Left lobe of liver (tissue), 2 donors: ENCODE measurements around the gene TMPRSS7. TPM values are rescaled to one million over a fixed set of nuclear protein-coding genes. Genes with fewer than 3 reads are reported as not detected.
A peak's percentile ranks its signal among the peaks of the same experiment; 100 is the strongest.

Source experiments
- ATAC-seq: fragments of 200-7000 bp; cut with Tn5 transposase; one replicate; pipeline ENCODE4 v1.9.1; 2020; ENCODE audit warnings: mild to moderate bottlenecking, moderate library complexity
- DNase-seq: peaks from one replicate; pipeline ENCODE4 v3.0.0-alpha.2; 2020; ENCODE audit warnings: low spot score
- total RNA-seq: library from RNA; stranded (reverse); gene quantifications from one replicate; pipeline ENCODE4 v1.2.1, GENCODE V29; 2021
- donor health status: DM: no; HTN: no; CAD: no; lungs with moderate emphysema.
- donor health status: DM: no; HTN: yes; CAD: no.

Gene TMPRSS7, protein sequence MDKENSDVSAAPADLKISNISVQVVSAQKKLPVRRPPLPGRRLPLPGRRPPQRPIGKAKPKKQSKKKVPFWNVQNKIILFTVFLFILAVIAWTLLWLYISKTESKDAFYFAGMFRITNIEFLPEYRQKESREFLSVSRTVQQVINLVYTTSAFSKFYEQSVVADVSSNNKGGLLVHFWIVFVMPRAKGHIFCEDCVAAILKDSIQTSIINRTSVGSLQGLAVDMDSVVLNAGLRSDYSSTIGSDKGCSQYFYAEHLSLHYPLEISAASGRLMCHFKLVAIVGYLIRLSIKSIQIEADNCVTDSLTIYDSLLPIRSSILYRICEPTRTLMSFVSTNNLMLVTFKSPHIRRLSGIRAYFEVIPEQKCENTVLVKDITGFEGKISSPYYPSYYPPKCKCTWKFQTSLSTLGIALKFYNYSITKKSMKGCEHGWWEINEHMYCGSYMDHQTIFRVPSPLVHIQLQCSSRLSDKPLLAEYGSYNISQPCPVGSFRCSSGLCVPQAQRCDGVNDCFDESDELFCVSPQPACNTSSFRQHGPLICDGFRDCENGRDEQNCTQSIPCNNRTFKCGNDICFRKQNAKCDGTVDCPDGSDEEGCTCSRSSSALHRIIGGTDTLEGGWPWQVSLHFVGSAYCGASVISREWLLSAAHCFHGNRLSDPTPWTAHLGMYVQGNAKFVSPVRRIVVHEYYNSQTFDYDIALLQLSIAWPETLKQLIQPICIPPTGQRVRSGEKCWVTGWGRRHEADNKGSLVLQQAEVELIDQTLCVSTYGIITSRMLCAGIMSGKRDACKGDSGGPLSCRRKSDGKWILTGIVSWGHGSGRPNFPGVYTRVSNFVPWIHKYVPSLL
- total RNA-seq: not detected

DNA sequence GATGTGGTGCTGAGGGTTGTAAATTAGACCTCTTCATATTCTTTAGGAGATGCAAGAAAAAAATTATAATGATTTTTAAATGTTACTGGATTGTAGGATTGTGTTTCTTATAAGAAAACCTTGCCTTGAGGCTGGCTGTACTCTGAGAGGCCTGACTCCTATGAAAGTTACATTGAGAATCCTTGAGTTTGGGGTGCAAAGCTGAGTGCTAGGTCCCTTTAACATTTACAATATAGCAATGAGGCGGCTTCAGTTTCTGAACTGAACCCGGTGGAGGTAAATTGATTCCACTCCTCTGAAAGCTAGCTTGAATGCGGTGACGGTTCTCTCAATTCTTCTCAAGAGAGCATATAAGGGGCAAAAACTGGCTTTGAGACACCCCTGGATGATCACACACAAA, at the start of gene TMPRSS7:
Gene TMPRSS7 (plus strand): TSS at position 301 of the 400 bp plus-strand sequence. CDS start 110 bp downstream, outside the sequence.
- no peak for ATAC-seq
- DNase-seq: no peak

DNA sequence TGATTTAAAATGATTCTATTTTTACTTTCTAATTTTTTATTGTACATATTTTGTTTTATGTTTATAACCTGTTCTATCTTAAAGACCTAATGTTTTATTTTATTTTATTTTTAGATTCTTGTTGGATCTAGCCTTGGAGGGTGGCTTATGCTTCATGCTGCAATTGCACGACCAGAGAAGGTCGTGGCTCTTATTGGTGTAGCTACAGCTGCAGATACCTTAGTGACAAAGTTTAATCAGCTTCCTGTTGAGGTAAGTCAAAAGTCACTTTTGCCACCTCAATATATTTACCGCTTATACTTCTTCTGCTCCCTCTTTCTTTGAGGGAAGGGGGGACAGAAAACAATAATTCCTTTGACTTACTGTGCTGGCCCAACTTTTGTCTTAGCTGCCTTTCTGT, 47.7 kb upstream of the TMPRSS7 start:
- no peak for ATAC-seq
- no peak for DNase-seq

DNA sequence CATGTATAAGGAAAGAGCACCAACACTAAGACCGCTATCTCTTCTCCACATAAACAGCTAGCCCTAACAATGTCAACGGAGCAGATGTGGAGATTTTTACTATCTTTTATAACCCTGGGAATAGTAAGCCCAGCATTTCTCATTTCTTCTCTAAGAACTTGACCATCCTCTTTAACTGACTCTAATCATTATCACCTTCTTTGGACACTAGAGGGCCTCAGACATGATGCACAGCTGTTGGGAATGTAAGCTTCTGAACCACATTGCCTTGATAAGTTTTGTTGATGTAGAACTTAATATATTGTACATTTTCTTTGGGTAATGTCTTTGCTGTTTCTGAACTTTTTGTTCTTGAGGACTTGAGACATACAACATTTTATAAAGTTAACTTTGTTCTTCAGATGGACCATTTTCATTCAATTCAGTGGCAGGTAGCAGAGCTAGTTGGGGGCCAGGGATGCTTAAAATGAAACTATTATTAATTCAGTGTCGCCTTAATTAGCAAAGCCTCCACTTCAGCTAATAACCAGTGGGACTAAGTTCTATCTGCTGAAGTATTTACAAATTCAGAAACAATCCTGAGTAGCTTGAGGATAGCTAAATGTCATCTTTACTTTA, 45.4 kb upstream of the TMPRSS7 start:
- DNase-seq: no peak
- peak; percentile 93 for ATAC-seq

DNA sequence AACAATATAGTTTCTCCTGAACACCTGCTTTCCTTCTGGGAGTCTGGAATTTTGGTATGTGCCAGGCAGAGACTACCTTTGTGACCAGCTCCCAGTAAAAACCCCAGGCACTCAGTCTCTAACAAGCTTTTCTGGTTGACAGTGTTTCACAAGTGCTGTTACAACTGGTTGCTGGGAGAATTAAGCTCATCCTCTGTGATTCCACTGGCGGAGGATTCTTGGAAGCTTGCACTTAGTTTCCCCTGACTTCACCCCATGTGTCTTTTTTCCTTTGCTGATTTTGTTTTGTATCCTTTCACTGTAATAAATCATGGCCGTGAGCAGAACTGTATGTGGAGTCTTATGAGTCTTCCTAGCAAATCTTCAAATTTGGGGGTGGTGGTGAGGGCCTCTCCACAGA, 41.5 kb upstream of the TMPRSS7 start:
- ATAC-seq (no peak), DNase-seq (no peak)

DNA sequence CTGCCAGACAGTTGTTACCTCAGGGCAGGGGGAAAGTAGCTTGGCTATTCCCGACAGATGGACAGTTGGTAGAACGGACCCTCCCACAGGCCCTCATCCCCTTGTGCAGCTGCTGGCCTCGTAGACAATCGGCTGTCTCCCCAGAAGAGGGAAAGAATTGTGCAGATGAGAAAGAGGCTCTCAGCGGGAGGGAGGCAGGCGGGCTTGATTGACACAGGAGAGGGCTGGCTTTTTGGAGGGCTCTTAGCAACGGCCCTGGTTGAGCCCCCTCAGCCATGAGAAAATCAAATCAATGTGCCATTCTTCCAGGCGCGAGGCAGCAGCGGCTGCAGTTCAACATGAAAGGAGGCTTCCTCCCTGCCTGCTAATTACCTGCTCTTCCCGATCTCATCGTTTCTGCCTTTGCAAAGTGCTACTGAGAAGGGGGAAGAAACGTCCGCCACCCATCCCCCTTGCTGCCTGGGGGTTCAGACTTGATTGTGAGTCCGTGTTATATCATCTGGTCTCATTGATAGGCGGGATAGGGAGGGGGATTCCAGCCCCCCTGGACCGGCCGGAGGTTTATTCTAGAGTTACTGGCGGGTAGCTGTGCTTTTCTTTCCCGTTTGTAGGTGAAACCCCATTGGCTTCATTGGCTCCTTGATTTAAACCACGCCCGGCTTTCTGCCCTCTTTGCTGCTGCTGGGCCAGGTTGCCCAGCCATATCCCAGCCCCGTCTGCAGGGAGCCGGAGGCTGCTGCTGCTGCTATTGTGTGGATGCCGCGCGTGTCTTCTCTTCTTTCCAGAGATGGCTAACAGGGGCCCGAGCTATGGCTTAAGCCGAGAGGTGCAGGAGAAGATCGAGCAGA, 35.7 kb upstream of the TMPRSS7 start, which contains the start of gene TAGLN3:
Gene TAGLN3 (plus strand): TSS at position 287 of the 848 bp plus-strand sequence. CDS start 501 bp downstream, at position 788.
- DNase-seq (no peak), ATAC-seq (peak; percentile 82)

DNA sequence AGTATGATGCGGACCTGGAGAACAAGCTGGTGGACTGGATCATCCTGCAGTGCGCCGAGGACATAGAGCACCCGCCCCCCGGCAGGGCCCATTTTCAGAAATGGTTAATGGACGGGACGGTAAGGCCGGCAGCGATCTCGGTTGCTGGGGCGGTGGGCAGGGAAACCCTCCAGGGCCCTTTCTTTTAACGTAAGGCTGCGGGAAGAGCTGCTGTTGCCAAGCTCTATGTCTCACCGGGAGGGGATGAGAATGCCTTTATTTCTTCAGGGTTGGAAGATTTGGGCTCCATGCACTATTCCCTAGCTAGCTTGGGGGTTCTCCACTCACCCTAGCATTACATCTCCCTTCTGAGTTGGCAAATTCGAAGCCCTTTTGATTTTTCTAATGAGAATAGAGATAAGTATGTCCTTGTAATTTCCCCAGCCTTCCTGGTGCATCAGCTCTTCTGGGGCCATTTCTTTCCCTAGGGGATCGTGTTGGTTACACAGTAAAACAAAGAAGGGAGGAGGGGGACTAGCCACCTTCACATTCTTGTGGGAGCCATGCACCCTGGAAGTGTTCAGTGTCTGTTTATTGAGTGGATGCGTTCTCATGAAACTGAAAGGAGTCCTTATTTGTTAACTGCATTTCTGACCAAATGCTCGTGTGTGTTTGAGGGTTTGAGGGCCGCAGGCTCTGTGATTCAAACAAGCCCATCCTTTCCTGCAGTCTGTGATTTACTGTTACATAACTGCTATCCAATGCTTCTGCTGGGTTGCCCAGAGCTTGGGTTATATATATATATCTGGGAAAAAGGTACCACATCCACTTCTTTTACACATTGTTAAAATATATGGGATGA, 34.8 kb upstream of the TMPRSS7 start:
- DNase-seq (no peak), ATAC-seq (no peak)

DNA sequence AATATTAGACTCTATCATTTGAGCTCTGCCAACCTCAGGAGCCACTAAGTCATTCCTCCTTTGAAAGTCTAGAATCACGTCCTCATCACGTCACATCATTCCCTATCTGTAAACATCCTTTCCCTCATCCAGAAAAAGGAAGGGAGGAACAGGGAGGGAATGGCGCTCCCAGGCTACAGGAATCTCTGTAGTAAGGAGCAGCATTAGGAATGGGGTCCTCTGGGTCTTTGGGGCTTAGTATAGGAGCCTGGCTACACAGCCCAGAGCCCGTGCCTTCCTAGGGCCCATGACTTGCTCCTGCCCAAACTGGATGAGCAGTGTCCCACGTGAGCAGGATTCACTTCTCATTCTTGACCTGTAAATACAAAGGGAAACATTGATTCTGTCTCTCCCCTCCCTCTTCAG, 34.2 kb upstream of the TMPRSS7 start:
- DNase-seq (no peak), ATAC-seq (no peak)

DNA sequence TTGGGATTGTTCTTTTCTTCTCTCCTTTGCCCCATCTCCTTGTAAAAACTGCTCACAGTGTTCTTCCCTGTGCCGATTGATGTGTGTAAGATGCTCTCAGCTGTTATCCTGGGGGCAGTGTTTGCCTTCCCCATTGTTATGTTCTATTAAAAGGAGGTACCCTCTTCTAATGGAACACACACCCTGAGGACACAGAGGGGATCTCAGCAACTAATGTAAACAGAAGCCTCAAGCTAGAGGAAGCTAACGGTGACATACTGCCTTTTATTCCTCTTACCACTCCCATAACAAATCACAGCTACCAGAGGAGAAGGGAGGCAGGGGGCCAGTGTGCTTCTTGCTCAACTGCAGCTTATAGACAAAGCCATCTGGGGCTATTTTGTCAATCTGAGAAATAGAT, 33.6 kb upstream of the TMPRSS7 start:
- no peak for ATAC-seq
- DNase-seq: no peak

DNA sequence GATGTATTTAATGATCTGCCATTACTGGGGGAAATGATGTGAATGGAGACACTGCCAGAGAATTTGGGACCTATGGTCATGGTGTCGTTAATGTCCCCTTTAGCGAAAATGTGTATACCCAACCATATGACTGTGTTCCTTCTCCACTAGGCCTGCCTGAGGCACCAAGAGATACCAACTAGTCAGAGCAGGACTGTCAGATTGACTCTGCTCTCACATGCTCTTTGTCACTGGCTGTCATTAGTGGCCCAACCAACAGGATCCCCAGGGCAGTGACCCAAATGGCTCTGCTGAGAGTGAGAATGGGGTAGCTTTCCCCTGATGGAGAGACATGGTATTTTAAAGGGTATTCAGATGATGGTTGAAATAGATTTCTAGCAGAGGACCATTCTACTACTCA, 33.0 kb upstream of the TMPRSS7 start:
- ATAC-seq (no peak), DNase-seq (no peak)

DNA sequence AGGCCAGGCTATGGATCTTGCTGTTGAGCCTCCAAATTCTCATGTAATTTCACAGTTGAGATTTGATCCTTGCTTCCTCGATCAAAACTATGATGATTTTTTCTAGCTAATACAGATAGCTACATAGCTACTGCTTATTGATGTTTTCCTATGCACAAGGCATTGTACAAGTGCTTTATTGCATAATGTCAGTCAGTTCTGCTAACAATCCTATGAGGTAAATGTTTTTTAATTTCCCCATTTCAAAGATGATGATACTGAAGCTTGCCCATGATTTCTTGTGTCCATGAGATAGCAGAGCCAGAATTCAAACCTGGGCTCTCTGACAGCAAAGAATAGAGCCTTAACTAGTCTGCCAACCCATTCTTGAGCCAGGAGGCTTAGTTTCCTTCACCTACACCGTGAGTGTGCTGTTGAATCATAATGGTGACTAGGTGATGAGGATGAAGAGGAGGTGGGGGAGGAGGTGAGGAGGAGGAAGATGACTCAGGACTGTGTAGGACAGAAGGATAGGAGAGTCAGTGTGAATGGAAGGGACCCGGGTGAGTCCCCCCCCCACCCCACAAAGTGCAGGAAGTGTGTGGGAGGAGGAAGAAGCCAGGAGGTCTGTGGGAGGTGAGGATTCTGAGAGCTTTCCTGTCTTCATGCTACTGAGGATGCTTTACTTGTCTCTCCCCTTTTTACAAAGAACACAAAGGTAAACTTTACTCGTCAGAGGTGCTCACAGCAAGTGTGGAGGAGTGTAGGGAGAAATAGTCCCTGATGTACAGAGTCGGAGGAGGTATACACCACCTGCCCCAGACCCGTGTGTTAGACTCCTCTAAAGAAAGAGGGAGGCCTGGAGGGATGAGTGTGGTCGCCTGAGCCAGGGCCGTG, 32.2 kb upstream of the TMPRSS7 start:
- ATAC-seq (no peak), DNase-seq (no peak)

DNA sequence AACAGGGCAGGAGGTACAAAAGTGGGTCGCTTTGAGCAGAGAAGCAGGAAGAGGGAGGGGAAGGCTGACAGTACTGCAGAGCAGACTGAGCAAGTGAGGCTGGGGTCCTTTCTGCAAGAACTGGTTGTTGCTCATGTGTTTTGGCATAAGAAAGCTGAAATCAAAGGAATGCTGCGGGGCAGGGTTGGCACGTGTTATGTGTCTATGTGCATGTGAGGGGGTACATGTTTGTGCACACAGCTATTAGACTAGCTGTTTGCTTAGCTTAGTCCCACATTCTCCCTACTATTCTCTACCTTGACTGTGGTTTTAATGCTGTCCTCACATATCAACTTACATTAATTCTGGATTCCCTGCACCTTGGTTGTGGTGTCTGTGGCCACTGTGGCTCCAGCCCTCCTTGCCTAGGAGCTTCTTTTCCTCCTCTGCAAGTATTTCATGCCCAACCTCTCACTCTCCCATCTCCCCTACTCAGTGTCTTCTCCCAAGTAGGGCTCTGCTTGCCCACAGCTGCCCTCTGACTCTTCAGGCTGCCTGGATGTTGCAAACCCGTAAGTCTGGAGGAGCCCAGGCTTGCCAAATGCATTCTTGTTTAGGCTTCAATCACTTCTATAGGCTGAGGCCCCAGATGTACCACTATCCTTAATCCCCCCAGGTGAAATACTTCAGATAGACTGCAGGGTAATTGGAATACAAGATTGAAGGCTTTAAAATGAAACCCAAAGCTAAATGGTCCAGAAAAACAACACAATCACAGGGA, 31.0 kb upstream of the TMPRSS7 start:
- DNase-seq: no peak
- no peak for ATAC-seq

DNA sequence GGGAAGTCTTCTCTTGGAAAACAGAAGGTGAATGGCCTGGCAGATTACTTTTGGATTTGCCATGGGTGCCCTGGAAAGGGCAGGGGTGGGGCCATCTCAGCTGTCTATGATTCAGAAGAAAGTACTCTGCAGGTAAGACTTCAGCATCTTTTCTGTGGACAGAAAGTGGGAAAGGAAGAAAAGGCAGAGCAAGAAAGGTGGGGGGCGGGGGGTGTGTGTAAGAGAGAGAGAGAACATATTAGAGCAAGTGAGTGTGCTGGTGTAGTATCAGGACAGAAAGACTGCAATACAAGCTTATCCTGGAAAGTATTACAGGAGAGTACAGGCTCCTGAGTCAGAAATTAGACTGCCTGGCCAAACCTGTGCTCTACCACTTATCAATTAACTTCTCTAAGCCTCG, 30.3 kb upstream of the TMPRSS7 start:
- no peak for DNase-seq
- no peak for ATAC-seq

DNA sequence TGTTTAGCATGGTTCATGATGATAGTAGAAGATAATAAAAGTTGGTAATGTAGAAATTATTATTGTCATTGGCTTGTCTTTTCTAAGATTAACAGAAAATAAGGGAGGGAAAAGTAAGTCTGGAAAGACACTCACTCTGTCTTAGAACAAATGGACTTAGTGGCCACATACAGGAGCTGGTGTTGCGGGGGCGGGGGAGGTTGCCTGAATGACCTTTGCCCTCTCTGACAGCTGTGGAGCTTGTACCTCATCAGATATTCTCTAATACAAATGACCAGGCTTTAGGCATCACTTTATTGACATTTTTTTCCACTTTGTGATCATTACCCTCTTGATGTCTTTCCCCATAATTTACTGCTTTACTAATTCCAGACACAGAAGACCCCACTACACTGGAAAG, 29.9 kb upstream of the TMPRSS7 start:
- ATAC-seq (peak; percentile 82), DNase-seq (no peak)

DNA sequence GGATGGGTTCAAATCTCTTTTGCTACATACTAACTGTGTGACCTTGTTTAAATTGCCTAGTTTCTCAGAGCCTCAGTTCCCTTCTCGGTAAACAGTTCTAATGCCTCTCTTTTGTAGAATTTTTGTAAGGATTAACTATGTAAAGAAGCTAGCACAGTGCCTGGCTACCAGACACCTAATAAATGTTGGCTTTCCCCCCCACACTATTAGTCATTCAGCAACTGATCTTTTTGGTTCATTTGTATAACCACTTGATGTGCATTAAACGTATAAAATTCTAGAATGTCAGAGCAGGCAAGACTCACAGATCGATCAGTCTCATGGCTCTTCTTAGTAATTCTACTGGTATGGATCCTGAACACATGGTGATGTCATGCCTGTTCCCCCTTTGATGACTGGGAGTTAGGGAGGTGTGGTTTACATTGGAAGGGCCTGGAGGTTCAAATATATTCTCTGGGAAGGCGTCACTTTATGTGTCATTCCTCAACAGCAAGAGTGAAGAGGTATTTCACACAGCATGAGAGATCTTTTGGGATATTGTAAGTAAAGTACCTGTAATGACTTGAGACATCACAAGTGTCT, 29.4 kb upstream of the TMPRSS7 start:
- ATAC-seq: no peak
- no peak for DNase-seq

DNA sequence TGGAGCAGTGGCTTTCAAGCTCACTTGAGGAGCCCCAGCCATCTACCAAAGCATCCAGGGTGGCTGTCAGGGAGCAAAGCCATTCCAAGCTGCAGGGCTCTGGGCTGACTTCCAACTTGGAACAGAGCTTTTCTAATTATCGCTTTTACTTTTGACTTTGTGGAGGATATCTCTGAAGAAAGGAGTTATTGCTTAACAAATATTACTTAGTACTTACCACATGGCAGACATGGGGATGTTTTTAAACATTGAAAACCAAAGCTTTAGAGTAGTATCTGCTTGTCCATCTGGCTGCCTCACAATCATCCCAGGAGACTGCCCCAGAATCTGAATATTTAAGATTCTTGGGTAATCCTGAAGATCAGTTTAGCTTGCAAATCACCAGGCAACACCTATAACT, 26.9 kb upstream of the TMPRSS7 start:
- no peak for DNase-seq
- ATAC-seq: no peak

DNA sequence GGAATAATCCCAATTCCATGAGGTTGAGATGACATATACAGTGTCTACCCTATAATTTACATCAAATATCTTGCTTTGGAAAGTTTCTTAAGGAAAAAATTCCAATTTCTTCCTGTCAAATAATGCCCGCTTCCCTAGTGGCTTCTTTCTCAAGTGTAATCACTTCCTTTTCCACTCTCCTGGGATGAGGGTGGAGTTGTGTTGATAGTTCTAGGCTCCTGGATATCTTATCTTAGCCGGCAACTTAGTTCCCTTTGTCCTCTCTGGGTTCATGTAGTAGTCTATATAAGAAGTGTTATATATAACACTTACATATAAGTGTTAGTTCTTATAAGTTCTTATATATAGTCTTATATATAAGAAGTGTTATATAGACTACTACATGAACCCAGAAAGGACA, 24.9 kb upstream of the TMPRSS7 start:
- DNase-seq (no peak), ATAC-seq (no peak)

DNA sequence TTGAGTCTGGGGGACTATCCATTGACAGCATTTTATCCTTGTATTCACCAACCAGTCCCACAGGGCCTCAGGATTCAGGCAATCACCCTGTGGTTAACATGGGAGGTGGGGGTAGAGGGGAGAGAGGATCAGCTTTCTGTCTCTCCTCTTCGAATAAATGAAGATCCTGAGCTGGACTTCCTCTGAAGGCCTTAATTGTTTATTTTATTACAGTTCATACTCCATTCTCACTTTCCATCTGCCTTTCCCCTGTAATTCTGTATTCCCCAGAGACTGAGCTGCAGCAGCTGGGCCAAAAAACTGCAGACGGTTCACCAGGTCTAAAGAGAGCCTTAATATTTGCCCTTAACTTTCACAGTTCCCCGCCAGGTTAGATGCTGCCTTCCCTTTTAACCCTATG, 23.9 kb upstream of the TMPRSS7 start:
- ATAC-seq (no peak), DNase-seq (no peak)
